ENCODE measurements around the gene G6PD. TPM values are rescaled to one million over a fixed set of nuclear protein-coding genes. Genes with fewer than 3 reads are reported as not detected.
A peak's percentile ranks its signal among the peaks of the same experiment; 100 is the strongest.

Gene G6PD
- polyA plus RNA-seq (2013, experiment 1 of 2): 47.0 TPM
- 49.5 TPM for polyA plus RNA-seq (2013, experiment 2 of 2)

GRCh38 chrX:154546354-154547244 lies at the start of gene G6PD:
Gene G6PD, minus strand, starts transcription at chrX:154546846. Its CDS starts 691 bp downstream, at chrX:154546155.
- H2BK120ac ChIP-seq (ENCODE audit: low read depth, low read length): no peak within 1 kb of the TSS
- H3K18ac ChIP-seq (ENCODE audit: low read length): peak within 1 kb of the TSS; percentile 90
- H3K56ac ChIP-seq (ENCODE audit: low read length): peak within 1 kb of the TSS; percentile 92
- peak; percentile 68 for DNase-seq
- no peak within 1 kb of the TSS for H2AK5ac ChIP-seq (ENCODE audit: low read length)
- H3K4ac ChIP-seq (ENCODE audit: low read depth, low read length): peak within 1 kb of the TSS; percentile 6
- peak within 1 kb of the TSS; percentile 90 for H3K9ac ChIP-seq (ENCODE audit: low read length)
- no peaks in the 10 kb centered on the region for H3K79me1 ChIP-seq (ENCODE audit: low read length)
- no peak within 1 kb of the TSS for H2BK15ac ChIP-seq (replicated peaks; ENCODE audit: low read depth)
- H4K8ac ChIP-seq (ENCODE audit: low read depth, low read length): no peak within 1 kb of the TSS
- no peaks in the 10 kb centered on the region for H3K27me3 ChIP-seq (ENCODE audit: insufficient read depth, low read length, poor library complexity)
- H3K4me3 ChIP-seq (ENCODE audit: low read length): peak within 1 kb of the TSS; percentile 88
- peak within 1 kb of the TSS; percentile 99 for H3K27ac ChIP-seq (ENCODE audit: low read depth, low read length)
- no peak within 1 kb of the TSS for H2BK5ac ChIP-seq (ENCODE audit: low read length)
- H3K23ac ChIP-seq (ENCODE audit: low read length): no peak within 1 kb of the TSS
- peaks cover 5% of the 10 kb centered on the region for H3K79me2 ChIP-seq (ENCODE audit: control insufficient read depth, insufficient read depth, low read length)
- H3K36me3 ChIP-seq (ENCODE audit: control insufficient read depth, insufficient read depth, low read length): no peaks in the 10 kb centered on the region
- WGBS (ENCODE audit: extremely low coverage, insufficient coverage, low lambda C conversion rate): no CpG with 5 or more reads among the region's 92 CpGs
- no peaks in the 10 kb centered on the region for H3K4me1 ChIP-seq (ENCODE audit: control insufficient read depth, low read depth, low read length)
- no peak within 1 kb of the TSS for H4K5ac ChIP-seq (ENCODE audit: low read length)
- peak within 1 kb of the TSS; percentile 68 for H3K4me2 ChIP-seq (ENCODE audit: low read length)

- Histone ChIP-seq H3K4me1 (ENCODE audit: control insufficient read depth, low read depth, low read length) (no peaks in the 10 kb centered on the region), H4K8ac (ENCODE audit: low read depth, low read length) (no peak overlapping the region), H2BK15ac (replicated peaks; ENCODE audit: low read depth) (no peak overlapping the region), H3K23ac (ENCODE audit: low read length) (no peak overlapping the region), H3K4ac (ENCODE audit: low read depth, low read length) (no peak overlapping the region), H3K4me3 (ENCODE audit: low read length) (no peak overlapping the region), H3K9ac (ENCODE audit: low read length) (no peak overlapping the region), H2BK120ac (ENCODE audit: low read depth, low read length) (no peak overlapping the region), H3K79me1 (ENCODE audit: low read length) (no peaks in the 10 kb centered on the region), H3K27ac (ENCODE audit: low read depth, low read length) (no peak overlapping the region), H4K5ac (ENCODE audit: low read length) (no peak overlapping the region), H3K79me2 (ENCODE audit: control insufficient read depth, insufficient read depth, low read length) (no peaks in the 10 kb centered on the region), H3K18ac (ENCODE audit: low read length) (no peak overlapping the region), H2AK5ac (ENCODE audit: low read length) (no peak overlapping the region), H3K36me3 (ENCODE audit: control insufficient read depth, insufficient read depth, low read length) (no peaks in the 10 kb centered on the region), H3K4me2 (ENCODE audit: low read length) (no peak overlapping the region), H3K27me3 (ENCODE audit: insufficient read depth, low read length, poor library complexity) (no peaks in the 10 kb centered on the region), H2BK5ac (ENCODE audit: low read length) (no peak overlapping the region), H3K56ac (ENCODE audit: low read length) (no peak overlapping the region)
- no CpG with 5 or more reads among the region's 2 CpGs for WGBS (ENCODE audit: extremely low coverage, insufficient coverage, low lambda C conversion rate)
- DNase-seq: peak; percentile 2
Observed at GRCh38 chrX:154595559-154596249, 49.1 kb upstream of the G6PD start.

GRCh38 chrX:154594491-154594890 lies 47.8 kb upstream of the G6PD start:
- H3K18ac ChIP-seq (ENCODE audit: low read length): no peak overlapping the region
- no peaks in the 10 kb centered on the region for H3K4me1 ChIP-seq (ENCODE audit: control insufficient read depth, low read depth, low read length)
- no peak overlapping the region for H3K56ac ChIP-seq (ENCODE audit: low read length)
- no peak overlapping the region for H2AK5ac ChIP-seq (ENCODE audit: low read length)
- H3K4me3 ChIP-seq (ENCODE audit: low read length): no peak overlapping the region
- no peaks in the 10 kb centered on the region for H3K36me3 ChIP-seq (ENCODE audit: control insufficient read depth, insufficient read depth, low read length)
- no peak overlapping the region for H4K5ac ChIP-seq (ENCODE audit: low read length)
- no peak for DNase-seq
- H3K4ac ChIP-seq (ENCODE audit: low read depth, low read length): no peak overlapping the region
- H3K79me2 ChIP-seq (ENCODE audit: control insufficient read depth, insufficient read depth, low read length): no peaks in the 10 kb centered on the region
- H3K79me1 ChIP-seq (ENCODE audit: low read length): no peaks in the 10 kb centered on the region
- H2BK5ac ChIP-seq (ENCODE audit: low read length): no peak overlapping the region
- WGBS (ENCODE audit: extremely low coverage, insufficient coverage, low lambda C conversion rate): no CpG with 5 or more reads among the region's 4 CpGs
- H3K4me2 ChIP-seq (ENCODE audit: low read length): no peak overlapping the region
- H4K8ac ChIP-seq (ENCODE audit: low read depth, low read length): no peak overlapping the region
- H3K9ac ChIP-seq (ENCODE audit: low read length): no peak overlapping the region
- H3K27ac ChIP-seq (ENCODE audit: low read depth, low read length): no peak overlapping the region
- H3K23ac ChIP-seq (ENCODE audit: low read length): no peak overlapping the region
- H2BK15ac ChIP-seq (replicated peaks; ENCODE audit: low read depth): no peak overlapping the region
- H2BK120ac ChIP-seq (ENCODE audit: low read depth, low read length): no peak overlapping the region
- no peaks in the 10 kb centered on the region for H3K27me3 ChIP-seq (ENCODE audit: insufficient read depth, low read length, poor library complexity)

GRCh38 chrX:154593201-154593600 lies 46.6 kb upstream of the G6PD start:
- Histone ChIP-seq H3K4me3 (ENCODE audit: low read length) (no peak overlapping the region), H3K4me1 (ENCODE audit: control insufficient read depth, low read depth, low read length) (no peaks in the 10 kb centered on the region), H4K5ac (ENCODE audit: low read length) (no peak overlapping the region), H3K4me2 (ENCODE audit: low read length) (no peak overlapping the region), H3K79me1 (ENCODE audit: low read length) (no peaks in the 10 kb centered on the region), H4K8ac (ENCODE audit: low read depth, low read length) (no peak overlapping the region), H3K4ac (ENCODE audit: low read depth, low read length) (no peak overlapping the region), H3K23ac (ENCODE audit: low read length) (no peak overlapping the region), H2BK120ac (ENCODE audit: low read depth, low read length) (no peak overlapping the region), H3K18ac (ENCODE audit: low read length) (no peak overlapping the region), H3K27me3 (ENCODE audit: insufficient read depth, low read length, poor library complexity) (no peaks in the 10 kb centered on the region), H2BK15ac (replicated peaks; ENCODE audit: low read depth) (no peak overlapping the region), H3K27ac (ENCODE audit: low read depth, low read length) (no peak overlapping the region), H2BK5ac (ENCODE audit: low read length) (no peak overlapping the region), H3K9ac (ENCODE audit: low read length) (no peak overlapping the region), H2AK5ac (ENCODE audit: low read length) (no peak overlapping the region), H3K36me3 (ENCODE audit: control insufficient read depth, insufficient read depth, low read length) (no peaks in the 10 kb centered on the region), H3K79me2 (ENCODE audit: control insufficient read depth, insufficient read depth, low read length) (no peaks in the 10 kb centered on the region), H3K56ac (ENCODE audit: low read length) (no peak overlapping the region)
- no CpG with 5 or more reads among the region's 5 CpGs for WGBS (ENCODE audit: extremely low coverage, insufficient coverage, low lambda C conversion rate)
- no peak for DNase-seq

GRCh38 chrX:154592505-154592904 lies 45.9 kb upstream of the G6PD start:
- Histone ChIP-seq H2AK5ac (ENCODE audit: low read length) (no peak overlapping the region), H3K27ac (ENCODE audit: low read depth, low read length) (no peak overlapping the region), H4K8ac (ENCODE audit: low read depth, low read length) (no peak overlapping the region), H2BK5ac (ENCODE audit: low read length) (no peak overlapping the region), H3K27me3 (ENCODE audit: insufficient read depth, low read length, poor library complexity) (no peaks in the 10 kb centered on the region), H3K4me3 (ENCODE audit: low read length) (no peak overlapping the region), H4K5ac (ENCODE audit: low read length) (no peak overlapping the region), H3K18ac (ENCODE audit: low read length) (no peak overlapping the region), H3K79me2 (ENCODE audit: control insufficient read depth, insufficient read depth, low read length) (no peaks in the 10 kb centered on the region), H3K79me1 (ENCODE audit: low read length) (no peaks in the 10 kb centered on the region), H2BK120ac (ENCODE audit: low read depth, low read length) (no peak overlapping the region), H3K4me1 (ENCODE audit: control insufficient read depth, low read depth, low read length) (no peaks in the 10 kb centered on the region), H3K9ac (ENCODE audit: low read length) (no peak overlapping the region), H3K4ac (ENCODE audit: low read depth, low read length) (no peak overlapping the region), H3K23ac (ENCODE audit: low read length) (no peak overlapping the region), H3K4me2 (ENCODE audit: low read length) (no peak overlapping the region), H3K36me3 (ENCODE audit: control insufficient read depth, insufficient read depth, low read length) (no peaks in the 10 kb centered on the region), H3K56ac (ENCODE audit: low read length) (no peak overlapping the region), H2BK15ac (replicated peaks; ENCODE audit: low read depth) (no peak overlapping the region)
- no peak for DNase-seq
- no CpG with 5 or more reads among the region's 5 CpGs for WGBS (ENCODE audit: extremely low coverage, insufficient coverage, low lambda C conversion rate)

Measured in mesendoderm (in vitro differentiated cells).